ENCODE results near the gene DDX49.

DDX49 gene, protein sequence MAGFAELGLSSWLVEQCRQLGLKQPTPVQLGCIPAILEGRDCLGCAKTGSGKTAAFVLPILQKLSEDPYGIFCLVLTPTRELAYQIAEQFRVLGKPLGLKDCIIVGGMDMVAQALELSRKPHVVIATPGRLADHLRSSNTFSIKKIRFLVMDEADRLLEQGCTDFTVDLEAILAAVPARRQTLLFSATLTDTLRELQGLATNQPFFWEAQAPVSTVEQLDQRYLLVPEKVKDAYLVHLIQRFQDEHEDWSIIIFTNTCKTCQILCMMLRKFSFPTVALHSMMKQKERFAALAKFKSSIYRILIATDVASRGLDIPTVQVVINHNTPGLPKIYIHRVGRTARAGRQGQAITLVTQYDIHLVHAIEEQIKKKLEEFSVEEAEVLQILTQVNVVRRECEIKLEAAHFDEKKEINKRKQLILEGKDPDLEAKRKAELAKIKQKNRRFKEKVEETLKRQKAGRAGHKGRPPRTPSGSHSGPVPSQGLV

GRCh38 chr19:18919086-18919899 lies at the start of gene DDX49, which contains the start of gene COPE:
DDX49 (plus strand) TSS chr19:18919715; CDS start chr19:18919742, 27 bp downstream.
COPE (minus strand) TSS chr19:18919387; CDS start chr19:18919348, 39 bp downstream.
- DNase-seq: peak; percentile 96 to 98

DNA sequence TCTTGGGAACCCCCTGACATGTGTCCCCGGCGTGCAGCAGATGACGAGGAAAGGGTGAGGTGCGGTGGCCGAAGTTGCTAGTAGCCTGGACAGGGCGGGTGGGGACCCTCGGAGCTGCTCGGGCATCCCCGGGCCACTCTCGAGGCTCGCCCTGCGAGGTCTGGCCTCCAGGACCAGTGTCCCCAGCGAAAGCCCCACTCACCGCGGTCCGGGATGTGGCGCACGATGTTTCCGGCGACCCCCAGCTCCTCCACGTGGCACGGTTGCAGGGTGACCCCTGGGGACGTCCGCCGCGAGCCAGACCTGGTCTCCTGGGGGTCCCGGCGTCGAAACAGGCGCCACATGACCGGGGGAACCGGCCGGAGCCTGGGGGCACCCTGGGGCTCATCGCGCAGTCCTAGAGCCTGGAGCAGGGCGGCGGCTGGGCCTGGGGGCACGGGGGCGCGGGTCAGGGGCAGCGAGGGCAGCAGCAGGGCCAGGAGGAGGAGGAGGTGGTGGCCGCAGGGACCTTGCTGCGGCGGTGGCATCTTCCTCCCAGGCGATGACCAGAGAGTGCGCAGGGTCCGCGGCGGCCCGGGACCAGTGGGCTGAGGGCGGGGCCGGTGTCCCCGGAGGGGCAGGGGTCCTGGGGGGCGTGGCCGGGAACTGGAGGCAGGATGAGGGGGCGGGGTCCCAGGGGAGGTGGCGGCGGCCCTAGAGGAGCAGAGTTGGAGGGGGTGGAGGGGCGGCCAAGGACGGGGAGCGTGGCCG lies 49.6 kb upstream of the DDX49 start:
- DNase-seq: no peak

- no peak for DNase-seq
Observed at GRCh38 chr19:18870531-18871172, 48.9 kb upstream of the DDX49 start.

GRCh38 chr19:18871543-18871942 lies 48.0 kb upstream of the DDX49 start:
- DNase-seq: no peak

GRCh38 chr19:18875726-18876125 lies 43.8 kb upstream of the DDX49 start:
- no peak for DNase-seq

- DNase-seq: no peak
Observed at GRCh38 chr19:18876865-18877264, 42.6 kb upstream of the DDX49 start.

GRCh38 chr19:18878058-18878797 lies 41.3 kb upstream of the DDX49 start:
- no peak for DNase-seq

DNA sequence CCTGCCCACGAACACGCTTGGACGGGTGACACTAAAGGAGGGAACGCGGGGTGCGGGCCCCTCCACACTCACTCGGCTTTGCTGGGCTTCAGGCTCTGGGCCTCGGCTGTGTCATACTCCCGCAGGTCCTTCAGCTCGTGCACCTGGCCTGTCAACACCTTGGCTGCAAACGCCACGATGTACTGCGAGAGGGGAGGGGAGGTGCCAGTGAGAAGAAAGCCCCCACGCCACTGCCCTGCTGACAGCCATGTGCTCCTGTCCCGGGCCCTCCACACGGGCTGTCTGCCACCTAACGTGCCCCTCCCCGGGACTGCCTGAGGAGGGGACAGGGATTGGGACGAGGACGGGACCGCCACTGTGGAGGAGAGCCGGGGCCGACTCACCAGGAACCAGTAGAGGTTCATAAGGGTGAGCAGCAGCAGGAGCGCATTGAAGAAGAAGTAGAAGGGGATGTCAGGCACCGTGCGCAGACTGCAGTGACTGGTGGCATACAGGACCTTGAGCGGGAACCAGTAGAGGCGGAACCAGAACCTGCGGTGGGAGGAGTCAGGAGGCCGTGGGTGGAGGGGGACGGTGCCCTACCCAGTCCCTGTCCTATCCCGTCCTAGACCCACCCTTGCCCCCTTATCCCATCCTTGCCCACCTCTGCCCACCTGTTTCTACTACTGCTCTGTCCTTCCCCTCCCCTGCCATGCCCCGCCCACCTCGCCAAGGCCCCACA lies 40.5 kb upstream of the DDX49 start:
- DNase-seq: no peak

DNA sequence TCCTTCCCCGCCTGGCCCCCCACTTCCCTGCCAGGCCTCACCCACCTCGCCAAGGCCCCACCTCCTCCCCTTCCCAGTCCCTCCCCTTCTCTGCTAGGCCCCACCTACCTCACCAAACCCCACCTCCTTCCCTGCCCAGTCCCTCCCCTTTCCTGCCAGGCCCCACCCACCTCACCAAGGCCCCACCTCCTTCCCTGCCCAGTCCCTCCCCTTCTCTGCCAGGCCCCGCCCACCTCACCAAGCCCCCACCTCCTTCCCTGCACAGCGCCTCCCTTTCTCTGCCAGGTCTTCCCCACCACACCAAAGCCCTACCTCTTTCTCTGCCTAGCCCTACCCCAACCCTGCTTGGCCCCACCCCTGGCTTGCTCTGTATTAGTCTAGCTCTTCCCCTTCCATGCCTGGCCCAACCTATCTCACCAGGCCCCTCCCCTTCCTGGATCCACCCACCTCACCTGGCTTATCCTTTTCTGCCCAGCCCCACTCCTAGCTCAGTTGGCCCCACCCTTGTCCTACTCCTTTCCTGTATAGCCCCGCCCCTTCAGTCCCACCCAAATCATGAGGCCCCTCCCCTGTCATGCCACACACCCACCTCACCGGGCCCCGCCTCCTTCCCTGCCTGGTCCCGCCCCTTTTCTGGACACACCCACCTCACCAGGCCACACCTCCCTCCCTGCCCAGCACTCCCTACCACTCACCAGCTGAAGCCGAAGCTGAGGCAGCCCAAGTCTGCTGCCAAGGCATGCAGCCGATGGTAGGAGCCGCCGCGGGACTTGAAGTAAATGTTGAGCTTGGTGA lies 39.7 kb upstream of the DDX49 start:
- DNase-seq: peak in 1 of 2 experiments; percentile 39

- DNase-seq: no peak
Observed at GRCh38 chr19:18881491-18881890, 38.0 kb upstream of the DDX49 start.

- DNase-seq: no peak
Observed at GRCh38 chr19:18883526-18884304, 35.8 kb upstream of the DDX49 start.

DNA sequence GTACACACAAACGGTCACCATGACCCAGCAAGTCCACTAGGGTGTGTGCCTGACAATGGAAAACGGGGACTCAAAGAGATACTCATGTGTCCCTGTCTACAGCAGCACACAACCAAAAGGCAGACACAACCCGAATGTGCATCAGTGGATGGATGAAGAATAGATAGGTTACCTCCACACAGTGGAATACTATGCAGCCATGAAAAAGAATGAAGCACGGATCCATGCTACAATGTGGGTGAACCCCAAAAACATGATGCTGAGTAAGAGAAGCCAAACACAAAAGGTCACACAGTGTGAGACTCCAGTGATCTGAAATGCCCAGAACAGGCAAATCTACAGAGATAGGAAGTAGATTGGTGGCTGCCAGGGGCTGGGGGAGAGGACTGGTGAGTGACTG lies 32.5 kb upstream of the DDX49 start:
- DNase-seq: no peak

- DNase-seq: no peak
Observed at GRCh38 chr19:18889949-18890745, 29.4 kb upstream of the DDX49 start.

- DNase-seq: no peak
Observed at GRCh38 chr19:18893587-18894253, 25.8 kb upstream of the DDX49 start.

- no peak for DNase-seq
Observed at GRCh38 chr19:18894254-18895037, 25.1 kb upstream of the DDX49 start.

DNA sequence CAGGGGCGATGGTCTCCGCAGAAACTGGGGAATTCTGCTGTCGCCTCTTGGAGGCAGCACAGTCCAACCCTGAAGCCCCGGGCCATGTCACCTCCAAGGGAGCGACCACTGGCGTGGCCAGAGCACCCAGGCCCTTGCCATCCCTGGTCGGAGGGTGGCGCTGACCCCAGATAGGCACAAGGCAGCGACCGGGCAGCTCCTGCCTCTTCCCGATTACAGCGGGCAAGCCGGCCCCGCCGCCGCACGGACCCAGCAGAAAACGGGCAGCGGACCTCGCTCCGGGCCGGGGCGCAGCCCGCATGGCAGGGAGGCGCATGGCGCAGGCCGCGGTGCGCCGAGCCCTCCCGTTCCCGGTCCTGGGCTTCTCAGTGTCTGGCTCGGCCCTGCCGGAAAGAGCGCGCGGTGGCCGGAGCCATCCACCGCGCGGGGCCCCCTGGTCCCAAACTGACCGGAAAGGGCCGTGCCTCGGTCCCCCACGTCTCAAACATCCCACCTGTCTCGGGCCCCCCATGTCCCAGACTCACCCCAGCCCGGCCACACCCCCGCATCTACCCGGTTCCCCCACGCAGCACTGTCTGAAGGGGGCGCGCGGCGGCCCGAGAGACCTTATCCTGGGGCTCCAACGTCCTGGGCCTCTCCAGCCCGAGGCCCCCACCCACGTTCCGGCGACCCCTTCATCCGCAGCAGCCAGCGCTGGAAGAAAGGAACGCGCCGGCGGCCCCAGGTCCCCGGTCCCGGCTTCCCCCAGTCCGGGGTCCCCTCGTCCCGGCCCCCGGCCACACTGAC lies 24.3 kb upstream of the DDX49 start:
- DNase-seq: peak in 1 of 2 experiments; percentile 27
